ENCODE results near the gene MT4.

- TF ChIP-seq POLR2A (IDR thresholded peaks at IDR 0.05), result no peak
- TF ChIP-seq CTCF (IDR thresholded peaks at IDR 0.05), result no peak
Observed at GRCh38 chr16:56584276-56584675, 19.4 kb downstream of the MT4 start.
